Measurements from ENCODE around the gene AAGAB.

The AAGAB gene

DNA sequence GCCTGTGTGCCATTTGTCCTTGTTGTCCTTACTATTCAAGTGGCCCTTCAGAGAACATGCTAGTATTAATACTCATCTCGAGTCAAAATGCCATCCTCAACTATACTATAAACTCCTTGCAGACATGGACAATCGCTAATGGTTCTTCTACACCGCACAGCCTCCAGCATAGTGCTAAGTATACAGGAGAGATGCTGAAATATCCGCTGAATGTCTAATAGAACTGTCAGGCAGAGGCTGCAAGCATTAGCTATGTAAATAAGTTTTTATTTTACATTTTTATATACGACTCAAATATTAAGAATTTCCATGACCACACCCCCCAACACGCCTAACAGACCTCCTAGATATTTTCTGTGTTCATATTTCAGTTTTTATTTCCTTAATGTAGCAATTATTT, 39.4 kb downstream of the AAGAB start:
- H3K27me3 ChIP-seq (ENCODE audit: insufficient read depth, poor library complexity, severe bottlenecking) = no peaks in the 10 kb centered on the region
- peaks cover 60% of the 10 kb centered on the region for H3K36me3 ChIP-seq (ENCODE audit: low read depth)
- DNase-seq (ENCODE audit: low spot score) = no peak
- no peaks in the 10 kb centered on the region for H3K4me1 ChIP-seq (ENCODE audit: insufficient read depth, poor library complexity, severe bottlenecking)
- H3K27ac ChIP-seq (ENCODE audit: poor library complexity, severe bottlenecking) = no peak overlapping the region
- H3K4me3 ChIP-seq (ENCODE audit: severe bottlenecking) = no peak overlapping the region
- ATAC-seq (ENCODE audit: low read depth) = no peak
- no peaks in the 10 kb centered on the region for H3K9me3 ChIP-seq (ENCODE audit: severe bottlenecking)
- TF ChIP-seq, protein P1, sequence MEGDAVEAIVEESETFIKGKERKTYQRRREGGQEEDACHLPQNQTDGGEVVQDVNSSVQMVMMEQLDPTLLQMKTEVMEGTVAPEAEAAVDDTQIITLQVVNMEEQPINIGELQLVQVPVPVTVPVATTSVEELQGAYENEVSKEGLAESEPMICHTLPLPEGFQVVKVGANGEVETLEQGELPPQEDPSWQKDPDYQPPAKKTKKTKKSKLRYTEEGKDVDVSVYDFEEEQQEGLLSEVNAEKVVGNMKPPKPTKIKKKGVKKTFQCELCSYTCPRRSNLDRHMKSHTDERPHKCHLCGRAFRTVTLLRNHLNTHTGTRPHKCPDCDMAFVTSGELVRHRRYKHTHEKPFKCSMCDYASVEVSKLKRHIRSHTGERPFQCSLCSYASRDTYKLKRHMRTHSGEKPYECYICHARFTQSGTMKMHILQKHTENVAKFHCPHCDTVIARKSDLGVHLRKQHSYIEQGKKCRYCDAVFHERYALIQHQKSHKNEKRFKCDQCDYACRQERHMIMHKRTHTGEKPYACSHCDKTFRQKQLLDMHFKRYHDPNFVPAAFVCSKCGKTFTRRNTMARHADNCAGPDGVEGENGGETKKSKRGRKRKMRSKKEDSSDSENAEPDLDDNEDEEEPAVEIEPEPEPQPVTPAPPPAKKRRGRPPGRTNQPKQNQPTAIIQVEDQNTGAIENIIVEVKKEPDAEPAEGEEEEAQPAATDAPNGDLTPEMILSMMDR (IDR thresholded peaks at IDR 0.05; ENCODE audit: poor library complexity, severe bottlenecking) = no peak

DNA sequence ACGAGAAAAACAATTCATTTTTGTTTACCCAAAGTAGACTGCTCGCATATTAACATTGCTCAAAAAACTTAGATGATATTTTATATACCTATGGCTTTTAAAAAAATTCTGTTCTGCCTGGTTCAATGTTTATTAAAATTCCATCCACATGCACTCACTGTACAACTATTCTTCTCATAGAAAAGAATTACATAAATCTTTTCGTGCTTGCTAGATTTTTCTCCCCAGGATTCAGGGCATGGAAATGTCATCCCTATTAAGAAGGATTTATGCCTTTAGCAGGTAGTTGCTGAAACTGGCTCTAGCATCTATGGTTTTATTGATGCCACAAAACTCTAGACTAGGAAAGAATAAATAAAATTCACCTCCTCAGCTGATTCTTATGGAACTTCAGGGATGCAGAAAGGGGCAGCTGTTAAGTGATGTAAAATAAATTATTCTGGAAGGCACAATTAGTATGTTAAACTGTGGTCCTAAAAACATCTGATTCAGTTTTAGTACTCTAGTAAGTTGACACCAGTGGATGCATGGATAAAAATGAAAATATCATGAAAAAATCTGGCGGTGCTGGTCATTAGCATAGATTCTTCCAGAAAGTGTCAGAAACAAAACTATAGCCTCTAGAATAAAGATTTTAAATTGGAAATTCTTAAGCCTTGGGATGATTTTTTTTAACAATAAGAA, 41.6 kb downstream of the AAGAB start:
- no peak for ATAC-seq (ENCODE audit: low read depth)

DNA sequence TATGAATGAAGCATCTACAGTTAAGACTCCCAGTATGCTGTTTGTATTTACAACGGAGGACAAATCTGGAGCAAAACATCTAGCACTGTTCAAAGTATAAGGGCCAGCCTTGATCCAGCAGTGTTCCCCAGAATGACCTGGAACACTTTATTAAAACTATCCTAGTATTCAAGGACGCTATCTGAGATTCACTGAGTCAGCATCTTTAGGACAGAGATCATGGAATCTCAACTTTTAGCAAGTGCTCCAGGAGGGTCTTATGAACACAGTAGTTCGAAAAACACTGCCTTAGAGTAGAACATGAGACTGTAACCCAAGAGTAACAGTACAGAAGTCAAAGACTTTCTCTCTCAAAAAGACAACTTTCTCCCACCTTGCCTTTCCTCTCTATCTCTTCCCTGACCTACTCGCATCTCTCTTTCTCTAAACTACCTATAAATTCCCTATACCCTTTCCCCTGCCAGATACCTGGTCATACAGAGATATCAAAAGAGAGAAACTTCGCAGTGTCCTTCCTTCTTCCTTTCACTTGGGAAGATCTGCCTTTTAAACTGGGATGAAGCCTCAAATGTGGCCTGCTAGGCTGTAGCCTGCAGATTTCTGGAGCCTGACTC, 43.8 kb downstream of the AAGAB start:
- Histone ChIP-seq H3K27ac (ENCODE audit: poor library complexity, severe bottlenecking) (no peak overlapping the region), H3K4me1 (ENCODE audit: insufficient read depth, poor library complexity, severe bottlenecking) (no peaks in the 10 kb centered on the region), H3K27me3 (ENCODE audit: insufficient read depth, poor library complexity, severe bottlenecking) (no peaks in the 10 kb centered on the region), H3K36me3 (ENCODE audit: low read depth) (peaks cover 68% of the 10 kb centered on the region), H3K4me3 (ENCODE audit: severe bottlenecking) (no peak overlapping the region), H3K9me3 (ENCODE audit: severe bottlenecking) (no peaks in the 10 kb centered on the region)
- TF ChIP-seq, protein P1 (IDR thresholded peaks at IDR 0.05; ENCODE audit: poor library complexity, severe bottlenecking) = no peak
- DNase-seq (ENCODE audit: low spot score) (no peak), ATAC-seq (ENCODE audit: low read depth) (no peak)

More for the DNA sequence above, 41.6 kb downstream of the AAGAB start:
- no peak overlapping the region for H3K27ac ChIP-seq (ENCODE audit: poor library complexity, severe bottlenecking)
- no peak for DNase-seq (ENCODE audit: low spot score)
- no peaks in the 10 kb centered on the region for H3K4me1 ChIP-seq (ENCODE audit: insufficient read depth, poor library complexity, severe bottlenecking)
- TF ChIP-seq, protein P1 (IDR thresholded peaks at IDR 0.05; ENCODE audit: poor library complexity, severe bottlenecking) = no peak
- no peak overlapping the region for H3K4me3 ChIP-seq (ENCODE audit: severe bottlenecking)
- H3K27me3 ChIP-seq (ENCODE audit: insufficient read depth, poor library complexity, severe bottlenecking) = no peaks in the 10 kb centered on the region
- H3K36me3 ChIP-seq (ENCODE audit: low read depth) = peaks cover 60% of the 10 kb centered on the region
- H3K9me3 ChIP-seq (ENCODE audit: severe bottlenecking) = no peaks in the 10 kb centered on the region

DNA sequence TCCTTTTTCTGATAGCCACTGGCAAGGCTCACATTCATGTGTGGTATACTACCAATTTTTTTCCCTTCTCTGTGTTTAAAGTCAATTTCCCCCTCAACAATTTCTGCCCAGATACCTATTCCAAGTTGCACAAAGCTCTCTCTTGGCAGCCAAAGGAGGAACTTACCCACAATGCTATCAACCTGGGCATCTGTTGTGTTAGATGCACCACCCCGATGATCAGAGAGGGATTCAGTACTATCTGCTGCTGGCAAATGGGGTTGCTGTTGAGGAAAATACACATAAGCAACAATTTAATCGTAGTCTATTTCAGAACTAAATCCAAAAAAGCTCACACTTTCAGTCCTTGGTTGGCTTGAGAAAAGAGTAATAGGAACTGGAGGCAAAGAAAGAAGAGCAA, 46.1 kb downstream of the AAGAB start:
- DNase-seq (ENCODE audit: low spot score) (no peak), ATAC-seq (ENCODE audit: low read depth) (no peak)
- Histone ChIP-seq H3K27me3 (ENCODE audit: insufficient read depth, poor library complexity, severe bottlenecking) (no peaks in the 10 kb centered on the region), H3K4me1 (ENCODE audit: insufficient read depth, poor library complexity, severe bottlenecking) (no peaks in the 10 kb centered on the region), H3K4me3 (ENCODE audit: severe bottlenecking) (no peak overlapping the region), H3K36me3 (ENCODE audit: low read depth) (peaks cover 82% of the 10 kb centered on the region), H3K9me3 (ENCODE audit: severe bottlenecking) (no peaks in the 10 kb centered on the region), H3K27ac (ENCODE audit: poor library complexity, severe bottlenecking) (no peak overlapping the region)
- TF ChIP-seq, protein P1 (IDR thresholded peaks at IDR 0.05; ENCODE audit: poor library complexity, severe bottlenecking) = no peak
